ENCODE data around the gene CROCC2.
A peak's percentile ranks its signal among the peaks of the same experiment; 100 is the strongest.

The CROCC2 gene

GRCh38 chr2:240997856-240998705 lies 91.9 kb downstream of the CROCC2 start, which contains the start of gene SNED1:
TSS of gene SNED1 (plus strand) at chr2:240998618. CDS start at chr2:240998838, 220 bp downstream.
- intact Hi-C loops (cut with DNase I) = no loop called here
- peak in 37 of 42 donors; percentile 8 to 73 (median 54) for DNase-seq

- intact Hi-C loops (cut with DNase I) = no loop called here
- DNase-seq = peak in 1 of 42 donors; percentile 28
These were observed 92.5 kb downstream of the CROCC2 start for GRCh38 chr2:240998706-240998994.

GRCh38 chr2:240998995-240999791 lies 93.1 kb downstream of the CROCC2 start:
- intact Hi-C loops (cut with DNase I) = no loop called here

GRCh38 chr2:240999873-241000541 lies 93.9 kb downstream of the CROCC2 start:
- intact Hi-C loops (cut with DNase I) = no loop called here
- DNase-seq = peak in 19 of 42 donors; percentile 0 to 37 (median 14)

More at GRCh38 chr2:240998995-240999791, 93.1 kb downstream of the CROCC2 start:
- peak in 17 of 42 donors; percentile 2 to 44 (median 14) for DNase-seq

- DNase-seq = peak in 14 of 42 donors; percentile 0 to 30 (median 8)
- intact Hi-C loops (cut with DNase I) = no loop called here
These were observed 94.7 kb downstream of the CROCC2 start for GRCh38 chr2:241000831-241001321.

GRCh38 chr2:241001413-241002274 lies 95.5 kb downstream of the CROCC2 start:
- DNase-seq = peak in 15 of 42 donors; percentile 0 to 28 (median 9)
- intact Hi-C loops (cut with DNase I) = no loop called here

- DNase-seq = peak in 13 of 42 donors; percentile 0 to 22 (median 6)
- intact Hi-C loops (cut with DNase I) = no loop called here
These were observed 96.3 kb downstream of the CROCC2 start for GRCh38 chr2:241002275-241003046.

GRCh38 chr2:241003047-241003360 lies 96.9 kb downstream of the CROCC2 start:
- peak in 4 of 42 donors; percentile 3 to 24 (median 4) for DNase-seq
- intact Hi-C loops (cut with DNase I) = no loop called here

- intact Hi-C loops (cut with DNase I) = no loop called here
- peak in 7 of 42 donors; percentile 1 to 26 (median 5) for DNase-seq
These were observed 97.2 kb downstream of the CROCC2 start for GRCh38 chr2:241003369-241003768.

GRCh38 chr2:241003830-241004564 lies 97.9 kb downstream of the CROCC2 start:
- intact Hi-C loops (cut with DNase I) = no loop called here
- DNase-seq = peak in 2 of 42 donors; percentile 0 to 1

GRCh38 chr2:241005569-241005968 lies 99.4 kb downstream of the CROCC2 start:
- no peak for DNase-seq

GRCh38 chr2:241006412-241006811 lies 100.3 kb downstream of the CROCC2 start:
- intact Hi-C loops (cut with DNase I) = no loop called here
- no peak for DNase-seq

More at GRCh38 chr2:241005569-241005968, 99.4 kb downstream of the CROCC2 start:
- intact Hi-C loops (cut with DNase I) = no loop called here

- intact Hi-C loops (cut with DNase I) = no loop called here
These were observed 101.0 kb downstream of the CROCC2 start for GRCh38 chr2:241007111-241007510.

GRCh38 chr2:241007880-241008710 lies 102.0 kb downstream of the CROCC2 start:
- intact Hi-C loops (cut with DNase I) = no loop called here

More at GRCh38 chr2:241007111-241007510, 101.0 kb downstream of the CROCC2 start:
- peak in 6 of 42 donors; percentile 1 to 37 (median 3) for DNase-seq

GRCh38 chr2:241008711-241009121 lies 102.6 kb downstream of the CROCC2 start:
- intact Hi-C loops (cut with DNase I) = no loop called here

More at GRCh38 chr2:241007880-241008710, 102.0 kb downstream of the CROCC2 start:
- DNase-seq = peak in 15 of 42 donors; percentile 4 to 41 (median 16)

GRCh38 chr2:241009191-241009590 lies 103.1 kb downstream of the CROCC2 start:
- DNase-seq = peak in 6 of 42 donors; percentile 5 to 17 (median 11)
- intact Hi-C loops (cut with DNase I) = no loop called here

More at GRCh38 chr2:241008711-241009121, 102.6 kb downstream of the CROCC2 start:
- peak in 13 of 42 donors; percentile 2 to 32 (median 14) for DNase-seq
